GM12892 (cell line): ENCODE data around the gene GRM7.

Experiments
- POLR2A ChIP-seq: IDR thresholded peaks from 2 replicates; pipeline ENCODE4 v1.6.1; 2011; ENCODE audit warnings: low read depth, low read length, control low read depth
- POLR2AphosphoS5 ChIP-seq: IDR thresholded peaks from 2 replicates; pipeline ENCODE4 v1.6.1; 2011; ENCODE audit warnings: low read depth, low read length, control low read depth
- TAF1 ChIP-seq: IDR thresholded peaks from 2 replicates; pipeline ENCODE4 v1.6.1; 2011; ENCODE audit warnings: low read depth, mild to moderate bottlenecking, control low read depth, low read length, borderline replicate concordance

DNA sequence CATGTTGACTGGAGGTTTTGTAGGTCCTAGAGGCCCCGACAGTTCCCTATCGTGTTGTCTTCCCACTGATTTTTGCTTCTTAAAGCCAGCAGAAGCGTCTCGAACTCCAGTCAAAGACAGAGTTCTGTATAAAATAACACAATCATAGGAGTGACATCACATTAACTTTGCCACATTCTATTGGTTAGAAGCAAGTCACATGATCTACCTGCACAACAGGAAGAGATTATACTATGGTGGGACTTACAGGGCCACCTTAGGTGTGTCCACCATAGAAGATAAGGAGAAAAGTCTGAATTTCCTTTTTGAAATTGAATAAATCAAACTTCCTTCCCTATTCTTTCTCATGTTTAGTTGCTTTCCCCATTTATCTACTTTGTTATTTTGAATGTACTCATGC lies 365.5 kb downstream of the GRM7 start:
- TF ChIP-seq POLR2AphosphoS5 (no peak), POLR2A (no peak), TAF1 (no peak)
